GM19025 (cell line): ENCODE data around the gene CLDN9.

Source experiments
- ATAC-seq: cut with Tn5 transposase; IDR thresholded peaks from one replicate; pipeline ENCODE4 v1.9.1; 2021; ENCODE audit warnings: mild to moderate bottlenecking, low read depth, moderate library complexity; ENCODE audit not compliant: unreplicated experiment

The CLDN9 gene

DNA sequence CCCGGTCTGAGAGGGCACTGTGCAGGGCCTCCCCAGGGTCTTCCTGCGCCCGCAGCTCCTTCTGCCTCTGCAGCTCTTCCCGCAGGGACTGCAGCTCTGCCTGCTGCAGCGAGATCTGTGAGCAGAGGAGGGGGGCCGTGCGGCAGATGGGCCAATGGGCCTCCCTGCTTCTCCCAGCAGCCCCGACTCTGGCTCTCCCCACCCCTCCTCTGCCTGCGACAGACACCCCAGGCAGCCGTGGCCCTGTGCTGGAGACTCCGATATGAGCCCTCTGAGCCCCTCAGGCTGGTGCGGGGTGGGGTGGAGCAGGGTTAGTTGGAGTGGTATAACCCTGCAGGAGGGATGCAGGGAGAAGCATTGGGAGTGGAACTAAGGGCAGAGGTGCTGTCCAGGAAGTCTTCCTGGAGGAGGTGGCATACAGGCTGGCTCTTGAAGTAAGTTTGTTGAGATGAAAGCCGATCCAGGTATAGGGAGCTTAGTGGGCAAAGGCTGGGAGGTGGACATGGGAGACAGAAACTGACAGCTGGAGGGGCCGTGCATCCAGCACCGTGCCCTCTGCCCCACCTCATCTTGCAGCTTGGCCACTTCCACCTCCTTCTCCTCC lies 16.1 kb downstream of the CLDN9 start:
- ATAC-seq = no peak

DNA sequence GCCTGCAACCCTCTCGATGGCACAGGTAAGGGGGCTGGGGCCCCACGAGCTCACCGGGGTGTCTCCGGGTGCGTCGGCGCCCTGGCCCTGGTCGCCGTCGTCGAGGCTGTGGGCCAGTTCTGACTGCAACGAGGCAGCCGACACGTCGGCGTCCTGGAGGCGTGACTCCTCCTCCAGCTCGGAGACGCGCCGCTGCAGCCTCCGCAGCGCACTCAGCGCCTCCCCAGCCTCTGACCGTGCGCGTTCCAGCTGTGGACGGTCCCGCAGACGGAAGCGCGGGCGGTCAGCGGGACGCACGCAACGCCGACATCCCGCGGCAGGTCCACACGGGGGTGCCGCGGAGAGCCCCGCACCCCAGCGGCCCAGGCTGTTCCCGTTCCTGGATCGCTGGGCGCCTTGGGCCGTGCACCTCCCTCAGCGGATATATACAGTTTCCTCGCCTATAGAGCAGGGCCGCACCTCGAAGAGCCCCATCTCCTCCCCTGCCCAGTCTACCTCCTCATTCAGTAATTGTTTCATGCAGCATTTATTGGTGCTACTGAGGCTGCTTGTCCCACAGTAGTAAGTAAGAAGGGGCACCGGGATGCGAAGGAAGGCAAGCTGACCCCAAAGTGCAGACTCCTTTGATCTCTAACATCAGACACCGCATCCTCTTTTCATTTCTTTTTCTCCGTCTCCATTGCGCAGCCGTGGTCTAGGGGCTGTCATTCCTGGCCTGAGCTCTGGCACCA lies 16.9 kb downstream of the CLDN9 start:
- ATAC-seq = no peak

DNA sequence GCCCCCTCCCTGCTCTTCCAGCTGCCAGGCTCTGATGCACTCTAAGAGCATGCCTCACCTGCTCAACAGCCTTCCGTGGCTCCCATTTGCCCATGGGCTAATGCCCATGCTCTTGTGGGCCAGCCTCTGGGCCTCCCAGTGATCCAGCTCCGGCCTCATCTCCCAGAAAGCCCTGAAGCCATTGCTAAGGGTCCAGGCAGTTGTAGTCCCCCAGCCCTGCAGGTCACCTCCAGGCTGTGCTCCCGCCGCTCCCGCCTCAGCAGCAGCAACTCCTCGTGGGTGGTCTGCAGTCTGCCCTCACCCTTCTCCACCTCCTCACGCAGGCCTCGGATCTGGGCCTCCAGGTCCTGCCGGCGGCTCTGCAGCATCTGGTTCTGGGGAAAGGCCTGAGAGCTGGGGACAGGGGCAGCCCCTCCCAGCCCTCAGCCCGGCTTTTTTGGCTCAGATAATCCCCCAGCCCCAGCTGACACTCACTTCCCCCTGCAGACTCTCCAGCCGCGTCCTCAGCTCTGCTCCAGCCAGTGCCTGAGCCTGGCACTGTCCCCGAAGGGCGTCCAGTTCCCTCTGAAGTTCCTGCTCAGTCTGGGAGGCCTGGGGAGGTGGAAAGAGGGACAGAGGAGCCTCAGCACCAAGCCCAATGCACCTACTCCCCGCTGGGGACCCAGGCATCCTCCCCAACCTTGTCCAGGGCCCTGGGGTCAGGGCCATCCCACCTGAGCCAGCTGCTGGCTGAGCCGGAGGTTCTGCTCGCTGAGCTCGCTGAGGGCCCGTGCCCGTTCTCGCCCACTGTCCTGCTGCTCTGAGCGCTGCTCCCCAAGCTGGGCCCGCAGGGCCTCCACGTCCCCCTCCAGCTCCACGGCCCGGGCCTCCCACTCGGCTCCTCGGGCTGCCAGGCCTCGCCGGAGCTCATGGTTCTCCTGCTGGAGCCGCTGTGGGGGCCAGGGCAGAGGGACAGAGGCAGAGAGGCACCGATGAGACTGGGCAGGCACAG lies 17.8 kb downstream of the CLDN9 start:
- ATAC-seq = no peak

DNA sequence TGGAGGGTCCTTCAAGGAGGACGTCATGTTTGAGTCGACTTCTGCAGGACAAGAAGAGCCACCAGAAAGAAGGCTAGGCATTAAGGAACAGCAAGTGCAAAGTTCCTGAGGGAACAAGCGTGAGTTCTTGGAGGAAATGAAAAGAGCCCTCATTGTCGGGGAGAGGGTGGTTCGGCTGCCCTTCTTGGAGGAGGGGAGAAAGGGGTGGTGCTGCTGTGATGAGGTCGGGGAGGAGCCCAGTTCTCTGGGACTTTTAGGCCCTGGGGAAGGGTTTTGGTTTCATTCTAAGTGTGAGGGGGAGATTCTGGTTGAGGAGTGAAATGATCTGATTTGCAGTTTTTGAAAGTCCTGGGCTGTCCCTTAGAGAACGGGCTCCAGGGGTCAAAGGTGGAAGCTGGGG lies 19.9 kb downstream of the CLDN9 start:
- ATAC-seq = no peak

DNA sequence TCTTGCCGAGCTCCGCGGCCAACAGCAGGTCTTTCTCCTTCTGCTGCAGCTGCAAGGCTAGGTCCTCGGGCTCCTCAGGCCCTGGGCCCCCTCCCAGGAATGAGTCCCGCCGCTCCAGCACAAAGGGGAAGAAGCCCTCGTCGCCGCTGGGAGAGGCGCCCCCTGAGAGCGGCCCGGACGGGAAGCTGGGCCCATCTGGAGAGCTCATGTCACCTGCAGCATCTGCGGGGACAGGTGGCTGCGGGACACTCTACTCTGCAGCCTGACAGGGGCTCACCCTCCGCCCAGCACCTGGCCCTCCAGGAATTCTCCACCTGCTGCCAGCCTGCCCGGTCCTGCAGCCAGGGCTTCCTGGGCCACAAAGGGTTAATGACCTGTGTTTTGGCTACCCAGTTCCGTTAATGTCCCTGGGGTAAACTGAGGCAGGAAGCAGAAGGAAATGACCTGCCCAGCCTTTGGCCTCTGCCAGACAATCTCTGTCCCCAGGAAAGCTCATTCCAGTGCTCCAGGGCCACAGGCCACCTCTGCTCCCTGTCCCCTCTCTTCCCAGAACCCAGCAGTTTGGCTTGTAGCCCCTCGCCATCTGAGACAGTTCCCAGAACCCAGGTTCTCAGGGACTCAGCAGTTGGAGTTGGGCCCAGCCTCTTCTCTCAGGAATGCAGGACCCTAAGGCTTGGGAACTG lies 22.7 kb downstream of the CLDN9 start:
- no peak for ATAC-seq

DNA sequence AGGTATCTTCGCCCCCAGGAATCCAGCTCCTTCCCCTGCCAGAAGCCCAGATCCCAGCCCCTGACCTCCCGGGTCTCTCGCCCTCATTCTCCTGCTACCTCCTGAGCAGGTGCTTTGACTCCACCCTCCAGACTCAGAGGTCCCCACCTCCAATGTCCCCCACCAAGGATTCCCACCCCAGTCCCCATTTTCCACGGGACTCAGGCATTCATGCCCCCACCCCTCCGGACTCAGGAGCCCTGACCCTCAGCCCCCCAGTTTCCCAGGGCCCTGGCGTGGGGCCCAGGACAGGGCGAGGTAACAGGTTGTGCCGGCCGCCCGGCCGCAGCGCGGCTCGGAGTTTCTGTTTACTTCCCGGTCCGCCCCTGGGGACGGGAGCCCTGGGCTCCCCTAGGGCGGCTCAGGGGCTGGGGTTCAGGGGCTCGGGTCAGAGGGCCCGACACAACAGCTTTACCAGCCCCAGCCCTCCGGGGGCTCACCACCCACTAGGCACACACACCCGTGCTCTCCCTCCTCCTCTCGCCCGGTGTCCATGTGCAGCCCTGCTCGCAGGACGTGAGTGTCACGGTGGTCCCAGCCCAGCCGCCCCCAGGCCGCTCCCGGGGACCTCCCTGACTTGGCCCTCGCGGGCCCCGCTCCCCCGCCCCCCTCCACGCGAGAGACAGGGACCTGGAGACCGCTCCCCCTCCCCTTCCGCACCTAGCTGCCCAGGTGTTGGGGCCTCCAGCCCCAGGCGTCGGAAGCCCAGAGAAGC lies 23.4 kb downstream of the CLDN9 start:
- ATAC-seq = no peak

DNA sequence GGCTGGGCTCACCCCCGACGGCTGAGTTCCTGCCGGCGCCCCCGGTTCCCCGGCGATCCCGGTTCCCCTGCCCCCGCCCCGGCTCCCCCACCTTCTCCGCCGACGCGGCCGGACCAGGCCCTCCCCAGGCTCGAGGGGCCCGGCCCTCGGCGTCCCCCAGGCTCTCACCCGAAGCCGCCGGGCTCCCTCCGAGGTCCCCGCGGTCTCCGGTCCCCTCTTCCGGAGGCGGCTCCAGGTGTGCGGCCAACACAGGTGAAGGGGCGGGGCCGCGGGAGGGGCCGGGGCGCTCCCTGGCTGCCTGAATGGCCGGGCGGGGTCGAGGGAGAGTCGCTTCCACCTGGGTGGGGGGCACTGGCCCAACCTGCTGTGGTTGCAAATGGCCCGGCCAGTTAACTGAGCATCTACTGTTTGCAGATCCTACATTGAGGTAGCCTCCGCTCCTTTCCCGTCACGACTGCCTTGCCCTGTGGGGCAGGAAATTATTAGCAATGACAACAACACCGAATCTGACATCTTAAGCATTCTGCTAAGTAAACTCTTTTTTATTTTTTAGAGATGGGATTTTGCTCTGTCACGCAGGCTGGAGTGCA lies 24.1 kb downstream of the CLDN9 start, which contains the start of gene BICDL2:
TSS of gene BICDL2 (minus strand) at position 219 of the 590 bp plus-strand sequence. CDS start 1,448 bp downstream, outside the sequence.
- no peak for ATAC-seq

DNA sequence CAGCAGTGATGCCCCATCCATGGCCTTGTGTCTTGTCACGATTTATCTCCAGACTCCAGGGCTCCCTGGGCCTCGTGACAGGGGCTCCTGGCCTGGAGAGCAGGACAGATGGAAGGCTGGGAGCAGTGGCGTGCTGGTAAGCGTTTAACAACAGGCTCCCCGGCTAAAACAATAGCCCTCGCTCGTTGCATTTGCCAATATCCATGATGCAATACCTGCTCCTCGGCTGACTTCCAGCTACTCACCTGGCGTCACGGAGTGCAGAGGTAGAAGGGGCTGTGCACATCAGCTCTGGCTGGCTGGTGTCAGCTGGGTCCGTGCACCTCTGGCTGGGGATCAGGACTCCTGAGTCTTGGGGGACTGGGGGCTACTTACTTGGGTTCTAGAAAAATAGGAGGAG lies 25.5 kb downstream of the CLDN9 start:
- ATAC-seq = no peak

DNA sequence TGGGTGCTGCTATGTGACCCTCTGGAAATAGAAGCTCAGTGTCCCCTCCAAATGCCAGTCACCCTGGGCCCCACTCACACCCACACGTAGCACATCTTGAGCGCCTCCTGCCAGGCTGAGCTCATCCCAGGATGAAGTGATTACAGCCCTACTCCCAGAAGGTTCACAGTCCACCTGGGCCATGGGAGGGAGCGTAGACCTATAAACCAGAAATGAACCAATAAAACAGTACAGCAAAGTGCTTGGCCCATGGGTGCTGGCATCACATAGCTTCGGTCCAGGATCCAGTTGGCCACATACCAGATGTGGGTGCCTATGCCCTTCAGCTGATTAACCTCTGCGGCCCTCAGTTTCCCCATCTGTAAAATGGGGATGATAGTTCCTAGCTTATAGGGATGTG lies 26.2 kb downstream of the CLDN9 start:
- no peak for ATAC-seq

DNA sequence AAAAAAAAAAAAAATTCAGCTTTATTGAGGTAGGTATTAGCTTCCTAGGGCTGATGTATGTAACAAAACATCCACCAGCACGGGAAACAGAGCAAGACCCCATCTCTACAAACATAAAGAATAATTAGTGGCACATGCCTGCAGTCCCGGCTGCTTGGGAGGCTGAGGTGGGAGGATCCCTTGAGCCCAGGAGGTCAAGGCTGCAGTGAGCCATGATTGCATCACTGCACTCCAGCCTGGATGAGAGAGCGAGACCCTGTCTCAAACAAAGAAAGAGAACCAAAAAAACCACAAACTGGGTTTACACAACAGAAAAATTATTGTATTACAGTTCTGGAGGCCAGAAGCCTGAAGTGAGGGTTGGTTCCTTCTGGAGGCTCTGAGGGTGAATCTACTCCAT lies 29.7 kb downstream of the CLDN9 start:
- no peak for ATAC-seq

DNA sequence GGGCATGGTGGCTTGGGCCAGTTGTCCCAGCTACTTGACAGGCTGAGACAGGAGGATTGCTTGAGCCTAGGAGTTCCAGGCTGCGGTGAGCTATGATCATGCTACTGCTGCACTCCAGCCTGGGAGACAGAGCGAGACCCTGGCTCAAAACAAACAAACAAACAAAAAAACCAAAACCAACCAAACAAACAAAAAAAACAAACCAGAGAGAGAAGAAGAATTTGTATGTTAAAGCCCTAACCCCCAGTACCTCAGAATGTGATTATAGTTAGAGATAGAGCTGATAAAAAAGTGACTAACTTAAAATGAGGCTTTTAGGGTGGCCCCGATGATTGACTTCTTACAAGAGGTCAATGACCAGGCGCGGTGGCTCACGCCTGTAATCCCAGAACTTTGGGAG lies 32.0 kb downstream of the CLDN9 start:
- ATAC-seq = no peak

DNA sequence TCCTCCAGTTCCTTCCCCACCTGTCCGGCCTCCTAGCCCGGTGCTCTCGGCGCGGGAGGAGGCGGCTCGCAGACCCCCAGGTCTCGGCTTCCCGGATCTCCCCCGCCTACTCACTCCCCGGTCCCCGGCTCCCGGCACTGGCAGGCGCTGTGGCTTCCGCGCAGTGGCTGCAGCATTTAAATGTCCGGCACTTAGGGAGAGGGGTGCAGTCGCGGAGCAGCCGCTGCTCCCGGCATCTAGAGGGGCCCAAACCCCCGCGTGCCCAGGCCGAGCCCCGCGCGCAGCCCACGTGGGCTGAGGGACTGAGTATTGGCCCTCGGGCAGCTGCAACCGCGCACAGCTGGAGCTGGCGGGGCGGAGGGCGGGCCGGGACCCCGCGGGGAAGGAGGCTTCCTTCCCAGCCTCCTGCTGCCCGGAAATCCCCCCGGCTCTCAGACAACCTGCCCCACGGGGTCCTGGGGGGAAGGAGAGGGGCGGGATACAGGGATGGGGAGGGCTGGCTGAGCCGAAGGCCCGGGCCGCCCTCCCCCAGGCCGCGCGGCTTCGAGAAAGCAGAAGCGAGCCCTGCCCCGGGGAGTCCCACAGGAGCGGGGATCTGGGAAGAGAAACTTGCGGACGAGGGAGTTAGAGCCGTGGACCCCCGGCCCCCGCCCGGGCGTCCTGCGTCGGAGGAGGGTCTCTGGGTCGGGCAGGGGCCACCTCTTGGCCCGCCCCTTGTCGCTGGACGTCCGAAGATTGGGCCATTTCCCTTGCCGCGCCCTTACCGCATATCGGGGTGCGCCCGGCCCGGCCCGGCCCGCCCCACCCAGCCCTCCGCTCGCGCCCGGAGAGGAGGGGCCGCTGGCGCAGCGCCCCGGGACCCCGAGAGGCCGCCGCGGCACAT lies 33.3 kb downstream of the CLDN9 start, which contains the start of gene MMP25:
TSS of gene MMP25 (plus strand) at position 804 of the 883 bp plus-strand sequence. CDS start 357 bp downstream, outside the sequence.
- ATAC-seq = no peak

DNA sequence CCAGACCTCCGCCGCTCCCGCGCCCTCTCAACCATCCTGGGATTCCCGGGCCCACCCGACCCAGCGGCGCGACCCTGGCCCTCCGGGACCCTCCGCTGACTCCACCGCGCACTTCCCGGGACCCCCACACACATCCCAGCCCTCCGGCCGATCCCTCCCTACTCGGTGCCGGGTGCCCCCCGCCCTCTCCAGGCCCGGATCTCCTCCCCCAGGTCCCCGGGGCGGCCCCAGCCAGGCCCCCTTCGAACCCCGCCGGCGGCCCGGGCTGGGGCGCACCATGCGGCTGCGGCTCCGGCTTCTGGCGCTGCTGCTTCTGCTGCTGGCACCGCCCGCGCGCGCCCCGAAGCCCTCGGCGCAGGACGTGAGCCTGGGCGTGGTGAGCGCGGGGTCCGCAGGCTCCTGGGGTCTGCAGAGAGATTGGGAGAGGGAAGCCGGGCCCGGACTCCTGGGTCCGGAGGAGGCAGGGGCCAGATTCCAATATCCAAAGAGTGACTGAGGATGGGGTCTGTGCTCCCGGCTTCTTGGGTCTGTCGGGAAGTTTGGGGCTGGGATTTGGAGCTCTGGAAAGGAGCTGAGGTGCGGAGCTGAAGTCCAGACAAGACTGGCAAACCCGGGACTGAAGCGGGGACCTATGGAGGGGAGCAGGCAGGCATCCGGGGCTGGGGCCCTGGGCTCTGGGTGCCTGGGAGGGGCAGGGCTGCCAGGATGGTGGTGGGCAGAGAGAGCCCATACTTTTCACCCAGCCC lies 34.1 kb downstream of the CLDN9 start:
- no peak for ATAC-seq

DNA sequence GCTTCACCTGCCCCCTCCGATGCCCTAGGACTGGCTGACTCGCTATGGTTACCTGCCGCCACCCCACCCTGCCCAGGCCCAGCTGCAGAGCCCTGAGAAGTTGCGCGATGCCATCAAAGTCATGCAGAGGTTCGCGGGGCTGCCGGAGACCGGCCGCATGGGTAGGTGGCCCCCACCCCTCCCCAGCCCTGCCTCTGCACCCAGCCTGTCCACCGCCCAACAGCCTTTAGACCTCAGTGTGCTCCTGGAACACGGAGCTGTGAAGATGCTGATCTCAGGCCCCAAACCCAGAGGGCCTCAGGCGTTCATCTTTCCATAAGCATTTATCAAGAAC lies 34.6 kb downstream of the CLDN9 start:
- no peak for ATAC-seq

DNA sequence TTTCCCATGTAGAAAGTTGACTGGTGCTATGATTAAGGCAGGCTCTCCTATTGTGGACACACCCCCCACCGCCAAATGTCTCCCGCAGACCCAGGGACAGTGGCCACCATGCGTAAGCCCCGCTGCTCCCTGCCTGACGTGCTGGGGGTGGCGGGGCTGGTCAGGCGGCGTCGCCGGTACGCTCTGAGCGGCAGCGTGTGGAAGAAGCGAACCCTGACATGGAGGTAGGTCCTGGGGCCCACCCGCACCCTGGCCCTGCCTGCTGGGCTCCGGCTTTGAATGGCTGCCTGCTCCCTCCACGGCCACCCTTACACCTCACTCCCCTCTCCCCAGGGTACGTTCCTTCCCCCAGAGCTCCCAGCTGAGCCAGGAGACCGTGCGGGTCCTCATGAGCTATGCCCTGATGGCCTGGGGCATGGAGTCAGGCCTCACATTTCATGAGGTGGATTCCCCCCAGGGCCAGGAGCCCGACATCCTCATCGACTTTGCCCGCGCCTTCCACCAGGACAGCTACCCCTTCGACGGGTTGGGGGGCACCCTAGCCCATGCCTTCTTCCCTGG lies 37.3 kb downstream of the CLDN9 start:
- no peak for ATAC-seq

DNA sequence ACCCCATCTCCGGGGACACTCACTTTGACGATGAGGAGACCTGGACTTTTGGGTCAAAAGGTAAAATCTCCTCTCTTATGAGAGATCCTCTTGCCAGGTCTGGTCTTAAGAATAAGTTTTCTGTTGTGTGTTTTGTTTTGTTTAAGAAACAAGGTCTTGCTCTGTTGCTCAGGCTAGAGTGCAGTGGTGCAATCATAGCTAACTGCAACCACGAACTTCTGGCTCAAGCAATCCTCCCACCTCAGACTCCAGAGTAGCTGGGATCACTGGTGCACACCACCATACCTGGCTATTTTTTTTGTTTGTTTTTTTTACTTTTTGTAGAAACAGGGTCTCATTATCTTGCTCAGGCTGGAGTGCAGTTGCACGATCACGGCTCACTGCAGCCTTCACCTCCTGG lies 37.8 kb downstream of the CLDN9 start:
- ATAC-seq = no peak

DNA sequence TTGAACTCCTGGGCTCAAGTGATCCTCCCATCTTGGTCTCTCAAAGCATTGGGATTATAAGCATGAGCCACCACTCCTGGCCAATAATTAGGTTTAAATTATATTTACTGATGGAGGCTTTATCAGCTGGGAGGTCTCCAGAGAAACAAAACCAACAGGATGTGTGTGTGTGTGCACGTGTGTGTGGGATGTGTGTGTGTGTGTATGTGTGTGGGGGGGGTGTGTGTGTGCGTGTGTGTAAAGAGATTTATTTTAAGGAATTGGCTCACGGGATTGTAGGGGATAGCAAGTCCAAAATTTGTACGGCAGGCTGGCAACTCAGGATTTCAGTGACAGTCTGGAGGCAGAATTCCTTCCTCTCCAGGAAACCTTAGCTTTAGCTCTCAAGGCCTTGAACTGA lies 38.3 kb downstream of the CLDN9 start:
- no peak for ATAC-seq

DNA sequence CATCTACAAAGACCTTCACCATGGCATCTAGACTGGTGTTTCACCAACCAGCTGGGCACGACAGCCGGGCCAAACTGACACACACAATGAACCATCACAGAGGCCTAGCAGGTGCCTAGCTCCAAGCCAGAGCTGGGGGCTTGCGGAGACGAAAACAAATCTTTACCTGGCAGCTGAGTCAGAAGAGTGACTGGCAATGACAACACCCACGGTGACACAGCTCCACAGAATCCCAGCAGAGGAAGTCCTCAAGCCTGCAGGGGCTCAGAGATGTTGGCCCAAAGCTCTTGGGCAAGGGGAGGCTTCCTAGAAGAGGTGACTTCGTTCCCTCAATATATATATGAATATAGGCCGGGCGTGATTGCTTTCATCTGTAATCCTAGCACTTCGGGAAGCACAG lies 38.8 kb downstream of the CLDN9 start:
- ATAC-seq = no peak
